IgD-negative memory B cell (primary cell): ENCODE results near the gene PDIA2. TPM values are rescaled to one million over a fixed set of nuclear protein-coding genes. Genes with fewer than 3 reads are reported as not detected.

Experiments
- H3K27ac Mint-ChIP-seq, 3 donors: one replicate each; pipeline ENCODE4 v1.8.0; 2020 to 2022; ENCODE audit warnings: mild to moderate bottlenecking in 3 of 3, mixed read lengths in 3 of 3, moderate library complexity in 1 of 3
- H3K27me3 Mint-ChIP-seq: one replicate; pipeline ENCODE4 v1.8.0; 2021; ENCODE audit warnings: mixed read lengths
- H3K36me3 Mint-ChIP-seq: one replicate; pipeline ENCODE4 v1.8.0; 2020; ENCODE audit warnings: mild to moderate bottlenecking, mixed read lengths
- H3K4me1 Mint-ChIP-seq, 3 donors: one replicate each; pipeline ENCODE4 v1.8.0; 2020 to 2022; ENCODE audit warnings: mixed read lengths in 3 of 3, mild to moderate bottlenecking in 1 of 3
- H3K4me3 Mint-ChIP-seq, 4 donors: one replicate each; pipeline ENCODE4 v1.8.0; 2020 to 2022; ENCODE audit warnings: mild to moderate bottlenecking in 4 of 4, mixed read lengths in 4 of 4, moderate library complexity in 3 of 4
- H3K9me3 Mint-ChIP-seq, 3 donors: one replicate each; pipeline ENCODE4 v1.8.0; 2020 to 2021; ENCODE audit warnings: mixed read lengths in 3 of 3, mild to moderate bottlenecking in 1 of 3
- polyA plus RNA-seq: library from polyadenylated mRNA; unstranded; fragments of 300-500 nt; fragmentation: Illumina TruSeq; gene quantifications from one replicate; pipeline ENCODE4 v1.2.3, GENCODE V29; 2021

Gene PDIA2
- polyA plus RNA-seq, 1 donor from 2014 or later = not detected

DNA sequence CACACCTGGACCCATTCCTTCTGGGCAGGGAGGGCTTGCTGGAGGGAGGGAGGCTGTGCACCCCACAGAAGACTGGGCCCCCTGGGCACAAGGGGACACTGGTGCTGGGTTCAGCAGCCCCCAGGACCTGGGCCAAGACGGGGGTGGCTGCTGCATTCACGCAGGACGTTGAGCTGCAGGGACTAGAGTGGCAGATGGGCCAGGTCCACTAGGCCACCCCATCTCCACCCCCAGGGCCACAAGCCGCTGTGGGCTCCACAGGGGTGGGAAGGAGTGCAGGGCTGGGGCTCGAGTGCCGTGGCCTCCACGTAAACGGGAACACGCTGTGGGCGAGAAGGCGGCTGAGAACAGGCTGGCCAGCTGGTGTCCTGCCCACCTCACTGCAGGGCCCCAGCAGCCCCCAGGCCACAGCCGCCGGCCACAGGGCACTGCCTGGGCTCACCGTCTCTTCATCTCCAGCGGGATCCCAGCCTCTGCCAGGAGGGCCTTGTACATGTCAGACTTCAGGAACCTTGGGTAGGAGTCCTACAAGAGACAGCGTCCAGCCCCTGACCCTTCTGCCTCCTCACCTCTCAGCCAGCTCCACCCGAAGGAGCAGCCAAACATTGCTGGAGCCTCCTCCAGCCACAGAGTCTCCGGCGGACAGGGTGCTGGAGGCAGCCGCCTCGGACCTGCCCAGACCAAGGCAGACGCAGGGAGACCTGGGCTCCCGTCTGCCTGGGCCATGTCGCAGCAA, 13.7 kb upstream of the PDIA2 start:
- Mint-ChIP-seq H3K27ac (no peak overlapping the region), H3K36me3 (no peaks in the 10 kb centered on the region), H3K9me3 (no peaks in the 10 kb centered on the region), H3K27me3 (peaks cover 6% of the 10 kb centered on the region), H3K4me3 (no peak overlapping the region), H3K4me1 (peaks cover 0 to 3% (median 0%) of the 10 kb centered on the region in 3 donors)

DNA sequence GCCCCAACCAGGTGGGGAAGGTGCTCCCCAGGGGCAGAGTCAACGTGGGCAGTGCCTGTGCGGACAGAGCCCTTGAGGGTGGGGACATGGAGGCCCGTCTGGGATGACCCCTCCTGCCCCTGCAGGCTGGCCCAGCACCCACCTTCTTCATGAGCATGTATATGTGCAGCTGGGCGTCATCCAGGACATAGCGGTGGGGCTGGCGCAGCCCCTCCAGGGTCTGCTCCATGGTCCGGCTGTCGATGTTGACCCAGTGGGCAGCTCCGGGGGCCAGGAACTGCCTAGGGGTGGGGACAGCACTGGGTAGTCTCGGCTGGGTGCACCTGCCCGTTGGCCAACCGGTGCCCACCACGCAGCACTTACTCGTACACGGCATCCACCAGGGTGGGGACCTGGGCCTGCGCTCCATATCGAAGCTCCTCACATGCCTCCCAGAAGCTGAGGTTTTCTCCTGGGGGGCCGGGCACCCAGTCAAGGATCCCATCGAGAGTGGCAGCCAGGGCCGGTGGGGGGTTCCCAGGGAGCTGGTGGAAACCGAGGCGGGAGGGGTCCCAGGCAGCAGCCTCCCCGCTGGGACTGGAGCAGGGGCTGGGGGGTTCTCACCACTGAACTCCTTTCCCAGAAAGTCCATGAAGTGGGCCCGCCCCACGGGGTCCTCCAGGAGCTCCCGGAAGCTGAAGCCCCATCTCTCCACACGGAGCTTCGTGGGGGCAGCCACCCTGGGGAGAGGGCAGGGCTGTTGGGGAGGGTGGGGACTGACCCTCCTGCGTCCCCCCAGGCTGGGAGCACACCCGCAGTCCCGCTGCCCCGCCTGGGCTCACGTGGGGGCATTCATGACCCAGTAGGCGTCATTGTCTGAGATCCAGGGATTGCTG, 12.3 kb upstream of the PDIA2 start:
- Mint-ChIP-seq H3K9me3 (no peaks in the 10 kb centered on the region), H3K27me3 (peaks cover 10% of the 10 kb centered on the region), H3K4me1 (peaks cover 0 to 3% (median 0%) of the 10 kb centered on the region in 3 donors)

DNA sequence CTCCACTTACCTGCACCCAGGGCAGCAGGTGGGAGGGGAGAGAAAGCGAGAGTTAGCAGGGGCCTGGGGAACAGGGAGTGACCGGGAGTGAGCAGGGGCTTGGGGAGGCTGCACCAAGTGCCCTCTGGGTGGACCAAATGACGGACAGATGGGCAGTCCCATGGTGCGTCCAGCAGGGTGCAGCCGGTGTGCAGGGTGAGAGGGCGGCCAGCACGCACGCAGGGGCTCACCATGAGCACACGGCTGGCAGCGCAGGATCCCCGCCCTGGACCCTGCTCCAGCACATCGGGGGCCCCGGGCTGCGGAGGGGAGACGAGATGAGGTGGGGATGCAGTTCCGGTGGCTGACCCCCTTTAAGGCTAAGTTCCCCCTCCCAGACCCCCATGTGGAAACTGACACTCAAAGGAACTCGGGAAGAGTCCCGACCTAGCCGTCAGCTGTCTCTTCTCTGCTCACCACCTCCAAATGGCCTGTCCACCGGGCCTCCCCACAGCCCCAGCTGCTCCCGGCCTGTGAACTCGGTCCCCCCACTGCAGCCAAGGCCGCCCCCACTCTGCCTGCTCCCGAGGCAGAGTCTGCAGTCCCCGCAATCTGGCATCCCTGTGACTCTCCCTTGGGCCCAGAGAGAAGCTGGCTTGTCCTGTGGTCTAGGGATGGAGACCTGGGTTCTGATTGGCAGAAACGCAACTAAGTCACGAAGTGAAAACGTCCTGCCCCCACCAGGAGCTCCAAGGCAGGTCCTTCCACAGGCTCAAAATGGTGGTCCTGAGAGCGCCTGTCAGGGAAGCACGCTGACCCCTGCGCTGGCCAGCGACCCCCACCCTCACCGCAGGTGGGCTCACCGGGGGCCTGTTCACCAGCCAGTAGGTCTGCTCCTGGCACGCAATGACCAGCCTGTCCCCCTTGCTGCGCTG, 10.1 kb upstream of the PDIA2 start:
- Mint-ChIP-seq H3K4me3 (no peak overlapping the region), H3K4me1 (peaks cover 0 to 1% (median 0%) of the 10 kb centered on the region in 3 donors), H3K27ac (no peak overlapping the region), H3K27me3 (peaks cover 21% of the 10 kb centered on the region), H3K9me3 (no peaks in the 10 kb centered on the region), H3K36me3 (no peaks in the 10 kb centered on the region)

More for the DNA sequence above, 12.3 kb upstream of the PDIA2 start:
- no peak overlapping the region for H3K27ac Mint-ChIP-seq
- H3K4me3 Mint-ChIP-seq = no peak overlapping the region
- no peaks in the 10 kb centered on the region for H3K36me3 Mint-ChIP-seq

DNA sequence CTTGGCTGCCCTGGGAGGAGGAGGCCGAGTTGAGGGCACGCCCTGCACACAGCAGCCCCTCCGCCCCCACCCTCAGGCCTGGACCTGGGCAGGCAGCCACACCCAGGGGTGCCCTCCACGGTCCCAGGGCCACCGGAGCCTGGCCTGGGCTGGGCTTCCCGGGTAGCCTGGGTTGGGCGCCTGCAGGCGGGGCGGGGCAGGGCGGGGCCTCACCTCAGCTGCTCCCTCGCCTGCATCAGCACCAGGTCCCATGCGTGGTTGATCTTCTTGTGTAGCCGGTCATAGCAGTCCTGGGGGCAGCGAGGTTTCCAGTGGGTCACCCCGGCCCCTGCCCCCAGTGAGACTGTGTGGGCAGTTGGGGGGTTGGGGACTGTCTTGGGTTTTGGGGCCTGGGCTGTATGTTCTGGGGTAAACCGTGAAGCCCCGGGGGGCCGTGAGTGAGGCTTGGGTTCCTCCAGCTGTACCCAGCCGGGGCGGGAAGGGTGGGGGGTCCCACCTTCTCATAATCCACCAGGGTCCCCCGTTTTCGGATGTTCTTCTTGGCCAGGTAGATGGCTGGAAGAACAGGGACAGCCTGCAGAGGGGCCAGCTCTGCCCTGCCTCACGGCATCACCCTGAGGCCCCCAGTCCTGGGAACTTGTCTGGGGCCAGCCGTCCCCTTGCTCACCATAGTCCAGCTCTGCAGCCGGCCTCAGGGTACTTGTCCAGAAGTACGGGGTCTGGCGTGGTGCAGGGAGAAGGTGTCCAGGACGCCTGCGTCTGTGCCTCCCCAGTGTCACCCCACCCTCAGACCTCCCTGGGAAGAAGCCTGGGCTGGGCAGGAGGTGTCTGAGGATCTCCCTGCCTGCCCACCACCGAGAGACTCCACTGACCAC, 9.2 kb upstream of the PDIA2 start:
- H3K9me3 Mint-ChIP-seq = no peaks in the 10 kb centered on the region
- peaks cover 0 to 1% (median 0%) of the 10 kb centered on the region in 3 donors for H3K4me1 Mint-ChIP-seq
- H3K27ac Mint-ChIP-seq = no peak overlapping the region
- peak overlapping the region in 1 of 4 donors; percentile 23 for H3K4me3 Mint-ChIP-seq
- H3K36me3 Mint-ChIP-seq = no peaks in the 10 kb centered on the region
- peaks cover 25% of the 10 kb centered on the region for H3K27me3 Mint-ChIP-seq

DNA sequence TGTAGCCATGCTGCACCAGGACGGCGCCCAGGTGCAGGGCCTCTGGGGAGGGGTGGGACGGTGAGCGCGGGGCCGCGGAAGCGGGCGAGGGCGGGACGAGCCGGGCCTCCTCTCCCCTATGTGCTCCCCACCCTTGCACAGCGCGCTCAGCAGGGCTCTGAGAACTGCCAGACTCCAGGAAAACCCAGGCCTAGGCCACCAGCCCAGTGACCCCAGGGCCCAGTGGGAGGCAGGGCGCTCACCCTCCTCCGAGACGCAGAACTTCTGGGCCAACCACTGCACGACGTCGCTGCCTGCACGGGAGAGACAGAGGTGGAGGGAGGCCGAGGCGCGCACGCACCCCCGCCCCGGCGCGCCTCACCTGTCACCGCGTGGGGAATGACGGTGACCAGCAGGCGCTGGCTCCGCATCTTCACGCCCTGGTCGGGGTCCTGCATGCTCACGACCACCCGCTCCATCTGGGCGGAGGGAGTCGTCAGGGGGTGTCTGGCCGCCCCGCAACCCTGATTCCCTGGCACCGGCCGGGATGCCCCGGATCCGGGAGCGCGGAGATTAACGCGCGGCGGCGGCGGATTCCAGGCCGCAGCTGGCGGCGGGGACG, 7.8 kb upstream of the PDIA2 start:
- no peak overlapping the region for H3K27ac Mint-ChIP-seq
- H3K27me3 Mint-ChIP-seq = peaks cover 30% of the 10 kb centered on the region
- no peaks in the 10 kb centered on the region for H3K36me3 Mint-ChIP-seq
- peak overlapping the region in 3 of 4 donors; percentile 59 to 78 (median 72) for H3K4me3 Mint-ChIP-seq
- H3K9me3 Mint-ChIP-seq = no peaks in the 10 kb centered on the region
- H3K4me1 Mint-ChIP-seq = peaks cover 0 to 3% (median 0%) of the 10 kb centered on the region in 3 donors

DNA sequence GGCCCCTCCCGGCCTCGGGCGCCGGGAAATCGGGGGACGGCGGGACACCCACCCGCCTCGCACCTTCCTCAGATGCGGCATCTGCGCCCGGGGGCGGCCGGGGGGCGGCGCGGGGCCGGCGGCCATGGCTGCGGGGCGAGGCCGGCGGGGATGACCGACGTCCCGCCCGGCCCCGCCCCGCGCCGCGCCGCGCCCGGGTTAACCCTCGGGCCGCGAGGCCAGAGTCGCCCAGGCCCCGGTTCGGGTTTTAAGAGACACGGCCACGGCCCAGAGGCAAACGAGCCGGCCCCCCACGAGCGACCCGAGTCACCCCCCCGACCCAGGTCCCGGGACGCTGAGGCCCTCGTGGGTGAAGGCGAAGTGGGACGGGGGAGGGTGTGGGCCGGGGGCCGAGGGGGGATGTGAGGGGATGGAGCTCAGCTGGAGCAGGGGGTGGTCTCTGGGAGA, 7.2 kb upstream of the PDIA2 start, which contains the start of gene RGS11:
RGS11 (minus strand) TSS at position 159 of the 447 bp plus-strand sequence; CDS start at position 126, 33 bp downstream.
- H3K4me3 Mint-ChIP-seq = peak within 1 kb of the TSS in 3 of 4 donors; percentile 59 to 82 (median 78)
- peaks cover 30% of the 10 kb centered on the region for H3K27me3 Mint-ChIP-seq
- peak within 1 kb of the TSS in 1 of 3 donors; percentile 74 for H3K27ac Mint-ChIP-seq
- peaks cover 0 to 3% (median 0%) of the 10 kb centered on the region in 3 donors for H3K4me1 Mint-ChIP-seq
- H3K9me3 Mint-ChIP-seq = no peaks in the 10 kb centered on the region
- no peaks in the 10 kb centered on the region for H3K36me3 Mint-ChIP-seq

DNA sequence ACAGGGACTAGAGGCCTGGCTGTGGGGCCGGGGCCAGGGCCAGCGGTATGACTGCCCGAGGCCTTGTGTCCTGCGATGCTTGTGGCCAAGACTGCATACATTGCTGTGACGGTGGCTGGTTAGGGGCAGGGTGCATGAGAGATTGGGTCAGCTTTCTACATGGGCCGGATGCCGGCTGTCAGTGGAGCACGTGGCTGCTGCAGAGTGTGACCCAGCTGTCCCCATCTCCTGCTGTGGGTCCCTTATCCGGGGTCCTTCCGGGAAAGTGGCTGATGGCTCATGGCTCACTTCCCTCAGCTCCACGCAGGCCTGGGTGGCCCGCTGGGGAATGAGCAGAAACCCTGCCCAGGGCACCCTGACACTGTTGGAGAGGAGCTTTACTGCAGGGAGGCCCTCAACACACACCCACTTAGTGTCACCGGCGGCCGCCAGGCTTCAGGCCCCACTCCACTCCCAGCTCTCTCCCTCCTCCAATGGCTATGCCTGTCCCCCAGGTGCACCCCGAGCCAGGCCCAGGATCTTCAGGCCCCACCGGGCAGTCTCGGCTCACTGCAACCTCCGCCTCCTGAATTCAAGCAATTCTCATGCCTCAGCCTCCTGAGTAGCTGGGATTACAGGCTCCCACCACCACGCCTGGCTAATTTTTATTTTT, 6.4 kb upstream of the PDIA2 start:
- no peaks in the 10 kb centered on the region for H3K36me3 Mint-ChIP-seq
- H3K9me3 Mint-ChIP-seq = no peaks in the 10 kb centered on the region
- H3K27me3 Mint-ChIP-seq = peaks cover 32% of the 10 kb centered on the region
- H3K4me3 Mint-ChIP-seq = peak overlapping the region in 3 of 4 donors; percentile 58 to 82 (median 76)
- H3K27ac Mint-ChIP-seq = peak overlapping the region in 1 of 3 donors; percentile 74
- peaks cover 0 to 3% (median 0%) of the 10 kb centered on the region in 3 donors for H3K4me1 Mint-ChIP-seq

DNA sequence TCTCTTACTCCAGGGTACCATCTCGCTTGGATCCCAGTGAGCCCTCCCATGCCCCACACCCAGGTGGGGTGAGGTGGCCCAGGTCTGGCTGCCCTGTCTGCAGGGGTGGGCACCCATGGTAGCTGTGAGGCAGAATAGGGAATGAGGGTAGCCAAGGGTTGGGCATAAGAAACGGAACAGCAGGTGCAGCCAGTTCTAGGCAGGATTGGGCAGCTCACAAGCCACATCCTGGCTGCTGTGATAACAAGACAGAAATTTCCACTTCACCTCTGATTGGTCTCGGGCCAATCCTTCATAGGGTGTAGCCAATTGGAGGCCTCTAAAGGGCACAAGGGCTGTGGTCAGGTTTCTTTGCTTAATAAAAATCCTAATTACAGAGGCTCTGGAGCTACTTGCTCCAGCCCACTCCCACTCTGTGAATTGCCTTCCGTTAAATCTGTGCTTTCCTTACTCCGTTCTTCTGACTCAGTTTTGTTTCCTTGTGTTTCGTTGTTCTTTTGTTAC, 4.0 kb upstream of the PDIA2 start:
- Mint-ChIP-seq H3K4me1 (peaks cover 0 to 3% (median 0%) of the 10 kb centered on the region in 3 donors), H3K4me3 (no peak overlapping the region), H3K9me3 (no peaks in the 10 kb centered on the region), H3K27ac (no peak overlapping the region), H3K36me3 (no peaks in the 10 kb centered on the region), H3K27me3 (peaks cover 34% of the 10 kb centered on the region)

DNA sequence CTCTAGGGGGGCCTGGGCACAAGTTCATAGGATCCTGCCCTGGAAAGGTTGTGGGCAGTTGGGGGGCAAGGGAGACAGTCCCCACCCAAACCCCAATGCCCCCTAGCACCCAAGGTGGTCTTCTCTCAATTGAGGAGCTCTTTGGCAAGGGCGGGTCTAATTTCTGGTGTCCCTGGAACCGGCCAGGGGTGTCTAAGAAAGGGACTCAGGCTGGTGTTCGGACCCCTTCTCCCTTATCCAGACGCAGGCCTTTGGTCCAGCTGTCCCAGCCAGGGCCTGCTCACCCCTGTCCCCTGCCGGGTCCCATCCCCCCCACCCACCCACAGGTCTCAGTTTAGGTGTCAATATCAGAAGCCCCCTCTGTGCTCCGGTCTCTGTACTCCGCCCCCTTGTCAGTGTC, 3.4 kb upstream of the PDIA2 start:
- no peaks in the 10 kb centered on the region for H3K36me3 Mint-ChIP-seq
- H3K4me1 Mint-ChIP-seq = peaks cover 0 to 3% (median 0%) of the 10 kb centered on the region in 3 donors
- no peaks in the 10 kb centered on the region for H3K9me3 Mint-ChIP-seq
- H3K27ac Mint-ChIP-seq = no peak overlapping the region
- H3K4me3 Mint-ChIP-seq = peak overlapping the region in 1 of 4 donors; percentile 21
- H3K27me3 Mint-ChIP-seq = peaks cover 31% of the 10 kb centered on the region

DNA sequence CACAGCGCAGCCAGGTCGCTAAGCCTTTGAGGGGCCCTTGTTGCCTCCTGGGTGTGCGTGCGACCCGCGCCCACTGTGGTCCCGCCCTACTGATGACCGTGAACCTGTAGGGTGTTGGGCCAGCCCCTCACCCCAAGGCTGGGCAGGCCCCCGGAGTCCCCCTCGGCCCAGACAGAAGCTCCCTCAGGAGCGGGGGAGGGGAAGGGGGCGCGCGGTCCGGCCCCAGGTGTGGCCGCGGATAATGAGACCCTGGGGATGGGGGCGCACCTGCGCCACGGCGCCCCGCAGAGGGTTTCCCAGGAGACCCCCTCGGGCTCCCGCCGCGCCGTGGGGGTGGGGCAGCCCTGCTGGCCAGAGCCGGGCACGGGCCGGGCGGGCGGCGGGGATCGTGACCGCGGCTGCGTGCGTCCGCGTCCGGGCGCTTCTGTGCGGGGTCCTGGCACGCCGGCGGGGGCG, 2.9 kb upstream of the PDIA2 start:
- peaks cover 30% of the 10 kb centered on the region for H3K27me3 Mint-ChIP-seq
- H3K27ac Mint-ChIP-seq = no peak overlapping the region
- H3K36me3 Mint-ChIP-seq = no peaks in the 10 kb centered on the region
- no peaks in the 10 kb centered on the region for H3K9me3 Mint-ChIP-seq
- peaks cover 0 to 3% (median 0%) of the 10 kb centered on the region in 3 donors for H3K4me1 Mint-ChIP-seq
- no peak overlapping the region for H3K4me3 Mint-ChIP-seq

DNA sequence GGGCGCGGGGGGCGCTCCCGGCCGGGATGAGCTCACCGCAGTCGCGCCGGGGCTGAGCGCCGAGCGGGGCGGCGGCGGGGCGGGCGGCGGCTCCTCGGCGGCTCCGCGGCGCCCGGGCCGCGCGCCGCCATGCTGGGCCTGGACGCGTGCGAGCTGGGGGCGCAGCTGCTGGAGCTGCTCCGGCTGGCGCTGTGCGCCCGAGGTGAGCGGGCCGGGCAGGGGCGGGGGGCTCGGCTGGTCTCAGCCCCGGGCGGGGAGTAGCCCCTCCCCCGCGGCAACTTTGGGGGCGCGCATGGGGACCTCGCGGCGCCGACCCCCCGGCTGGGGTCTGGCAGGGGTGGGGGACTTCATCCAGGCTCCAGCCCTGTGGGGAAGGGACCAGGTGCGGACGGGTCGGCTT, 2.4 kb upstream of the PDIA2 start, which contains the start of gene ARHGDIG:
ARHGDIG (plus strand) TSS at position 40 of the 400 bp plus-strand sequence; CDS start at position 130, 90 bp downstream.
- H3K4me3 Mint-ChIP-seq = no peak within 1 kb of the TSS
- peaks cover 28% of the 10 kb centered on the region for H3K27me3 Mint-ChIP-seq
- H3K9me3 Mint-ChIP-seq = no peaks in the 10 kb centered on the region

DNA sequence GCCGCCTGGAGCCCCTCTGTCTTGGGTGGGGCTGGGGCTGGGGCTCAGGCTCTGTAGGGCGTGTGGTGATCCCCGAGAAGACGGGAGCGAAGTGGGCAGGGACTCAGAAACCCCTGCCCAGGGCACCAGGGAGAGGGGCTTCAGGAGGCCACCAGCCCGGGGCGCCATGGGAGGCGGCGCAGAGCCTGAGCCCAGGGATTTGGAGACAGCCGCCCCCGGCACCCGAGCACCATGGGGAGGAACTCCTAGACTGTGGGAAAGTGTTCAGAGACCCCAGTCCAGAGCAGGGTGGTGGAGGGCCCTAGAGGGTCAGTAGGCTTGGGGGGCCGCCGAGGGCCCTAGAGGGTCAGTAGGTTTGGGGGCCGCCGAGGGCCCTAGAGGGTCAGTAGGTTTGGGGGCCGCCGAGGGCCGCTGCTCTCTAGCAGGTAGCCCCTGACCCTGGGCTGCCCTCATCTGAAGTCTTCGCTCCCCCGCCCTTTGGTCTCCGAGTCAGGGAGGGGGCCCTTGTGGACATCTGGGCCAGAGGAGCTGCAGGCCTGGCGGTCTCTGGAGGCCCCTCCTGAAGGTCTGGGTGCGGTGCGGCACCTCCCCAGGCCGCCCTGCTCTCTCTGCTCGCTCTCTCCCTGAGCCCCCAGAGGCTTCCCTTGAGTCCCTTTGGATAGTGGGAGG, 1.8 kb upstream of the PDIA2 start:
- Mint-ChIP-seq H3K4me3 (no peak overlapping the region), H3K27me3 (peaks cover 27% of the 10 kb centered on the region), H3K27ac (no peak overlapping the region), H3K36me3 (no peaks in the 10 kb centered on the region), H3K4me1 (peaks cover 0 to 3% (median 0%) of the 10 kb centered on the region in 3 donors), H3K9me3 (no peaks in the 10 kb centered on the region)

More for the DNA sequence above, 2.4 kb upstream of the PDIA2 start, which contains the start of gene ARHGDIG:
- Mint-ChIP-seq H3K36me3 (no peaks in the 10 kb centered on the region), H3K27ac (no peak within 1 kb of the TSS), H3K4me1 (peaks cover 0 to 3% (median 0%) of the 10 kb centered on the region in 3 donors)
